Fibroblast of upper back skin (primary cell): ENCODE measurements around the gene TUBB2A.
"Not testable (repeated sequence)": the region's sequence is repeated elsewhere in the genome, so short reads cannot be mapped to it uniquely, and the experiment has no call there.

Experiments
- DNase-seq: peaks from one replicate; pipeline ENCODE4 v3.0.0-alpha.2; 2013

The TUBB2A gene

DNA sequence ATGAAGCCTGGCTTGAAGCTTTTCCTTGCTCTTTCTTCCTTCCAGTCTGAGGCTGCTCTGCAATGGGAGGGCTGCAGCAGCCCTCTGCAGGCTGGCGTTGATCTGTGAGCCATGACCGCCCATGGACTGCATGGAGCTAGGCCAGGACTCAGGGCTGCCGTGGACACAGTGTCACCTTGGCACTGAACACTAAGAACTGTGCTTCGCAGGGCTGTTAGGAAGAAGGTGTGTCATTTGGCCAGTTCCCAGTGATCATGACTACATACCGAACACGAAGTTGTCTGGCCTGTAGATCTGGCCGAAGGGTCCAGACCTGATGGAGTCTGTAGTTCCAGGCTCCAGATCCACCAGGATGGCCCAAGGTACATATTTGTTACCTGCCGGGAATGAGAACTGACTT lies 21.3 kb upstream of the TUBB2A start:
- DNase-seq = not testable (repeated sequence)

DNA sequence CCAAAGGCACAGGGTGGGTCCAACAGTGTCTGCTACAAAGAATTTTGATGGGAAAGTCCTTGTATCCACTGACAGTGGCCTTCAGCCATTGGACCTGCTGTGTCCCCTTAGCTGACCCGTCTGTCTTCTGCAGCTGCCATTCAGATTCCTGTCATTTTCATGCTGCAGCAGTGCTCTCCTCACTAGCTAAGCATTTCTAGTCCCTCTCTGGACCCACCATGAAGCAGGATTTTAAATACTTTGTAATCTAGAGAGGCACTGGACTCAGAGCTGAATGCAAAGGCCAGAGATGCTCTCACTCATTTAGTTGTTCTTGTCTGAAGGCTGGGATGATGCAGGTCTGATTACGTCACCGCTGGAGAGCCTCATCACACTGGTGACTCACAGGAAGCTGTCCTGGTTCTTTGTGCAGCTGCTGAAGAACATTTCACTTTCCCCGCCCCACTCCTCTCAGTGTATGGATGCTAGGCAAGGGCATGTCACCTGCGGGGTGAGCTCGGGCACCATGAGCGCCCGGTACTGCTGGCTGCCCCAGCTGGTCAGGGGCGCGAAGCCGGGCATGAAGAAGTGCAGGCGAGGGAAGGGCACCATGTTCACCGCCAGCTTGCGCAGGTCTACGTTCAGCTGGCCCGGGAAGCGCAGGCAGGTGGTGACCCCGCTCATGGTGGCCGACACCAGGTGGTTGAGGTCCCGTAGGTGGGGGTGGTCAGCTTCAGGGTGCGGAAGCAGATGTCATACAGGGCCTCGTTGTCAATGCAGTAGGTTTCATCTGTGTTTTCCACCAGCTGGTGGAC lies 19.4 kb upstream of the TUBB2A start:
- DNase-seq = peak; percentile 88

- no peak for DNase-seq
Observed at GRCh38 chr6:3175715-3176402, 18.5 kb upstream of the TUBB2A start.

- not testable (repeated sequence) for DNase-seq
Observed at GRCh38 chr6:3173636-3174089, 16.3 kb upstream of the TUBB2A start.

- DNase-seq = not testable (repeated sequence)
Observed at GRCh38 chr6:3172789-3173188, 15.4 kb upstream of the TUBB2A start.

DNA sequence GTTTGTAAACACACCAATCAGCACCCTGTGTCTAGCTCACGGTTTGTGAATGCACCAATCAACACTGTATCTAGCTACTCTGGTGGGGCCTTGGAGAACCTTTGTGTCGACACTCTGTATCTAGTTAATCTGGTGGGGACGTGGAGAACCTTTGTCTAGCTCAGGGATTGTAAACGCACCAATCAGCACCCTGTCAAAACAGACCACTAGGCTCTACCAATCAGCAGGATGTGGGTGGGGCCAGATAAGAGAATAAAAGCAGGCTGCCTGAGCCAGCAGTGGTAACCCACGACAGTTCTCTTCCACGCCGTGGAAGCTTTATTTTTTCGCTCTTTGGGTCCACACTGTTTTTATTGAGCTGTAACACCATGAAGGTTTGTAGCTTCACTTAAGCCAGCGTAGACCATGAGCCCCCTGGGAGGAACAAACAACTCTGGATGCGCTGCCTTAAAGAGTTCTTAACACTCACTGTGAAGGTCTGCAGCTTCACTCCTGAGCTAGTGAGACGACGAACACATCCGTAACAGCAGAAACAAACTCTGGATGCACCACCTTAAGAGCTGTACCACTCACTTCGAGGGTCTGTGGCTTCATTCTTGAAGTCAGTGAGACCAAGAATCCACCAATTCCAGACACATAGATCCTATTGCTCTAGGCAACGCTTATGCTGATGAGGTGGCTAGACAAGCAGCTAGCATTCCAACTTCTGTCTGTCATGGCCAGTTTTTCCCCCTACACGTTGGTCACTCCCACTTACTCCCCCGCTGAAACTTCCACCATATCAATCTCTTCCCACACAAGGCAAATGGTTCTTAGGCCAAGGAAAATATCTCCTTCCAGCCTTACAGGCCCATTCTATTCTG lies 14.2 kb upstream of the TUBB2A start:
- DNase-seq = peak; percentile 38

- DNase-seq = not testable (repeated sequence)
Observed at GRCh38 chr6:3170676-3171075, 13.3 kb upstream of the TUBB2A start.

- DNase-seq = not testable (repeated sequence)
Observed at GRCh38 chr6:3168046-3168445, 10.7 kb upstream of the TUBB2A start.

- DNase-seq = not testable (repeated sequence)
Observed at GRCh38 chr6:3166535-3167225, 9.3 kb upstream of the TUBB2A start.

DNA sequence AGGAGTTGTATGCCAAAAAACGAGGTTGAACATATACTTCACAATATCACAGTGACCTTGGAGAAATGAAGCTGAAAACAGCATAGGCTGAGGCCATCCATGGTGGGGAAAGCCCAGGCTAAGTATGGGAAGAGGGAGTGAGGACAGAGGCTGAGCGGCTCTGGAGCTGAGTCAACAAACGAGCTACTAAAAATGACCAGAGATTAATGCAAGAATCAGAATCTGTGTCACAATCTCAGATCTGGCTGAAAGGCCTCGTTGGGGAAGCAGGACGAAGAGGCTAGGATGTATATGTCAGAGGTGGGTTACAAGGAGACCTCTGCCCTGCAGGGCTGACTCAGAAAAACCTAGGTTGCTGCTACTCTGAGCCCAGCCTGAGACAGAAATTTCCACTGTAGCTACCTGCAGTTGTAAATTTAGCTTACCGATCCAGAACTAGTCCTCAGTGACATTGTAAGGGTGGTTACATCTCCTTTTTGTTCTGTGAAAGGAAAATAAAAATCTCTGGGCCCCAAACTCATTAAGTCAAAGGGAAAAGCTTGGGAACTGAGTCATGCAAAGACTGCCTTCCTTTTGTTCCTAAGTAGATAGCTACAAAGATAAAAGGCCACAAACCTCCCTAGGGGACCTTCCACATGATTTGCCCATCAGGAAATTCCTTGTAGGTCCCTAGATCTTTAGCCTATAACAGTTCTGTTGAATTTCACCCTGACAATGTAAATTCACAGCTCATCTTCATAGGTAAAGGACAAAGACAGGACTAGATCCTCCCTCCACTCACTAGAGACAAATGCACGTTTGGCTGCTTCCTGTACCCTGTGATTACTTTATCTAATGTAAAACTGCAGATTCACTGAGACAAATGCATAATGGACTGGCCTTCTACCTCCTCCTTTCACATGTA lies 8.5 kb upstream of the TUBB2A start:
- peak; percentile 57 for DNase-seq

GRCh38 chr6:3164388-3164787 lies 7.0 kb upstream of the TUBB2A start:
- no peak for DNase-seq

DNA sequence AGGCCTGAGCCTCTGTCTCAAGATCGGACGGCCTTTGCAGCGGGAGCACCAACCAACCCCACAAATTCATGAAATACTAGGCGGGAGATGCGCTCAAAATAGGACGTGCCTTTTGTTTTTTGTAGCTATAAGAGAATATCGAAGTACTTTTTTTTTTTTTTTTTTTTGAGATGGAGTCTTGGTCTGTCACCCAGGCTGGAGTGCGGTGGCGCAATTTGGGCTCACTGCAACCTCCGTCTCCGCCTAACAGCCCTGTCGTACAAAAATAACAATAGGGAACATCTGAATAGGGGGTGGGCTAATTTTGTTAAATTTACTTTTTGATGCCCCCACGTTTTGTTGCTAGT lies 5.9 kb upstream of the TUBB2A start:
- no peak for DNase-seq

DNA sequence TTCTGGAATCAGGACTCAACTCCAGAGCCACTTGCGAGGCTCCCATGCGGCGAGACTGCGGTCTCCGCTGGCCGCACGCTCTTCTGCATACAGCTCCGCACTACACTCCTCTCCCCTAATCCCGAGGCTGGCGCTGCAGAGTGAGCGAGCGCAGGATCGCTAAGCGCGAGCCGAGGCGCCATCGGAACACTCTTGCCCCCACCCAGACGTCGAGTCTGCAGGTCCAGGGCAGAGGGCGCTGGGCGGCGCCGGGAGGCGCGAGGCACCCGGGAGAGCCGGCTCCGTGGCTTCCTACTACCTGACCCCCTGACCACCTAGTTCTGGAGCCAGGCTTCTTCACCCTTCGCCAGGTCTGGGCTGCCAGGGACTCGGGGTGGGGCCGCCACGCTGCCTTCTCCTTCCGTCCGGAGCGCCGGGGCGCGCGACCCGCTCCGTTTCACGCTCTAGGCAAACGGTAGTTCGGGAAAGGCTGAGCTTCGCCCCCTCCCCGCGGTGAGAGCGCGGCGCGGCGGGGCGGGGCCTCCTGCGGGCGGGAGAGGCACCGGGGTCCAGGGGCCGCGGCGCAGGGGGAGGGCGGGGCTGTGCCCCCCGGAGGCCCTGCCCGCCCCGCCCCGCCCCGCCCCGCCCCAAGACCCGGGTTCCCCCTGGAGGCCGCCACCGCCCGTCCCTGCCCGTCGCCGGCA lies 5.4 kb upstream of the TUBB2A start:
- peak; percentile 70 for DNase-seq

- DNase-seq = no peak
Observed at GRCh38 chr6:3162067-3162497, 4.7 kb upstream of the TUBB2A start.

DNA sequence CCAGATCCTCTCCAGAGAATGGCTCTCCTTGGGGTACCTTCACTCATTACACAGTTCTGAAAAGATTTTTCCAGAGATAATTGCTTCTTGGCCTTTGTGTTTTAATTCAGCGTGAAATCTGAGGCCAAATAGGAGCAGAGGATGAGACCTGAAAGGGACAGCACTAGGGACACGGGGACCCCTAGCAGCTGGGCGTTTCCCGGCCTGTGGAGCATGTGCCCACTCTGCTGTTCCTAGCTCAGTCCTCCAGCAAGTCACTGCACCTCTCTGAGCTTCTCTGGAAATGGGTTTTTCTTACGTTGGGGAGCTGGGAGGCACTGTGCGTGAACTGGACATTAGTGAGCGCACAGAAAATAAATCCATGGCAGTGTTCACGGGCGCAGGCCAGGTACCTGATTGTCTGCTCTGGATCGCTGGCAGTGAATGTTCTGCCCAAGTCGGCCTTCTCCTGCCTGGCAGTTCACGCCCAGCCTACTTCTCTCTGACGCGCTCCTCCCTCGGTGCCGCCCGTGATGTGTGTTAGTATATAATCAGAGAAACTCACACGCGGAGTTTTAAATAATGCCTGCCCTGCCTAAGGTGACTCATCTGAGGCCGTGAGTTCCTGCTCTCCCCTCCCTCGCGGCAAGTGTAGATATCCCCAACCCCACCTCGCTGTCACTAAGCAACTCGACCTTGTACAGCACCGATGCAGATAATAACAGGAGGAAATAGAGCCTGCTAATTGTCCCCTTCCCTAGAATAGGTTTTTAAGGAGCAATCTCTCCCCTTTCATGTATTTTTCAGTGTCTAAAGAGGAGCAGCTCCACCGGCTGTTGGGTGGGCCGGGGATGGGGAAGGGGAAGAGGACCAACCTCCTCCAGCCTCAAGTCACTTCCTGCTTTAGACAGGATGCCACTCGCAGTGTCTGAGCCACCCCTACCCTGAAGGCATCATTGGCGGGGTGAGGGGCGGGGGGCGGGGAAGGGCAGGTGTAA lies 2.7 kb upstream of the TUBB2A start:
- no peak for DNase-seq

- DNase-seq = not testable (repeated sequence)
Observed at GRCh38 chr6:3156184-3157130, 887 bp downstream of the TUBB2A start.

DNA sequence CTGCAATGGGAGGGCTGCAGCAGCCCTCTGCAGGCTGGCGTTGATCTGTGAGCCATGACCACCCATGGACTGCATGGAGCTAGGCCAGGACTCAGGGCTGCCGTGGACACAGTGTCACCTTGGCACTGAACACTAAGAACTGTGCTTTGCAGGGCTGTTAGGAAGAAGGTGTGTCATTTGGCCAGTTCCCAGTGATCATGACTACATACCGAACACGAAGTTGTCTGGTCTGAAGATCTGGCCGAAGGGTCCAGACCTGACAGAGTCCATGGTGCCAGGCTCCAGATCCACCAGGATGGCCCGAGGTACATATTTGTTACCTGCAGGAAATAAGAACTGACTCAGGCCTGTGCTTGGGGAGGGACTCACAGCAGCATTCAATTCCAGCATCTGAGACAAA lies 1.9 kb downstream of the TUBB2A start:
- DNase-seq = not testable (repeated sequence)

GRCh38 chr6:3152689-3153088 lies 4.7 kb downstream of the TUBB2A start:
- no peak for DNase-seq

DNA sequence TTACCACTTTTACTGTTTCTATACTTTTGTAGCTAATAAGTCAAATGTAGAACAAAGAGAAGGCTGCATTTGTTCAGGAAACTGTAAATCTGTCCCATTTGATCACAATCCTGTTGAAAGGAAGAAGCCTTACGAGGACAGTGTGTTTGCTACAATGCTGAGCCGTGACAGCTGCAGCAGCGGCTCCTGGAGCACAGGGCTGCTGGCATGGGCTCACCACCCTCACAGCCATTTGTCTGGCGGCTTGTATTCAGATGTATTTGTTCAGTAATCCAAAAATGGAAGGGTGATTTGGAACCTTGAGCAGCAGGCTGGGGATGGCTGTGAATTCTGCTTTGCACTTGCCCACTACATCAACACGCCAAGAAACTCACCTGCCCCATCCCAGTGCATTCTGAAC lies 5.7 kb downstream of the TUBB2A start:
- DNase-seq = no peak
